ENCODE data around the gene CDH22. TPM values are rescaled to one million over a fixed set of nuclear protein-coding genes. Genes with fewer than 3 reads are reported as not detected.

CDH22 gene
- total and polyA plus RNA-seq, 12 donors = 0.04 to 11.0 (median 0.64) TPM

DNA sequence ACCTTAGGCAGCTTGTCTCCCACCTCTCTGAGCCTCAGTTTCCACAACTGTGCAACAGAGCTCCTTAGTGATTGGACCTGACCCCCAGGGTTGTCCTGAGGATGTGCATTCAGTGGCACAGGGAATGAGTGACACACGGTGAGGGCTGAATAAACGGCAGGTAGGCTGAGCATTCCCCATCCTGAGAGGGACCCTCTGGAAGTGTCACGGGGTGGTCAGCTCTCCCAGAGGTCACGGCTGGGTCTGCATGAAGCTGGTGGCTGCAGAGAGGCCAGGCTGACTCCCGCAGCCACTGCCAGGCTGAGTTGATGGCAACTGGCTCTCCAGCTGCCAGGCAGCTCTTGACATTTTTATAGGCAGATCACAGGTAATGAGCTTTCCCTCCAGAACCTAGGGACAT is 147.6 kb downstream of the CDH22 start:
- 51 to 64% methylated on average over 5 of the region's 5 CpGs for WGBS, 2 donors
- TF ChIP-seq CTCF (IDR thresholded peaks at IDR 0.05) = no peak
- Histone ChIP-seq H3K27ac (no peak overlapping the region), H3K4me3 (no peak overlapping the region), H3K9me3 (no peaks in the 10 kb centered on the region), H3K4me1 (no peaks in the 10 kb centered on the region), H3K36me3 (no peaks in the 10 kb centered on the region), H3K27me3 (peaks cover 0 to 75% (median 57%) of the 10 kb centered on the region in 7 donors)
- ATAC-seq = no peak
- no peak for DNase-seq
- intact Hi-C loops (cut with DNase I) = no loop called here

DNA sequence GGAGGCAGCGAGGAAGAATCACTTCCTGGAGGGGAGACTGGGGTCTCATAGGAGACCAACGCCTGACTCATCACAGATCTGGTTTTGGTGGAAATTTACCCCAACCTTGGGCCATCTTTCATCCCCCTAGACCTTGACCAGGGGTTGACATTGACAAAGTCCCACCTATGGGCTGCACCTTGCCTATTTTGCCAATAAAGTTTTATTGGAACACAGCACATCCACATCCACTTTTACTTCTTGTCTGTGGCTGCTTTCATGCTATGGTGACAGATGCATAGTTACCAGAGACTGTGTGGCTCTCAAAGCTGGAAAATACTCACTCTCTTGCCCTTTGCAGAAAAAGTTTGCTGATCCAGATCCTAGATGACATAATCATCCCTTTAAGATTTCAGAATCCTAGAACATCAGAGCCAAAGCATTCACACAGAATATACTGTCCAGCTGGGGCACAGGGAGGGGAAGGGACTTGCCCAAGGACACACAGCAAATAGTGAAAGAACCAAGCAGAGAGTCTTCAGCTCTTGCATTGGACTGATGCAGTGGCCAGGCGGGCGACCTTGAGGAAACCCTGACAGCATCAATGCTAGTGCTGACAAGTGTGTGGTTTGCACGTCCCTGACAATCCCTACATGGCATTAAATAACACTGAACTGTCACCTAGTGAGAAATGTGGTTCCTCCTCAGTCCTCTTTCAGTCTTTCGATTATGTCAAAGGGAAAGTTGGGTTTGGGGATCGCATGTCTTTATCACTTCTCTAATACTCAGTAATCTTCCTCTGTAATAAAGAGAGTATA is 149.0 kb downstream of the CDH22 start:
- Histone ChIP-seq H3K9me3 (no peaks in the 10 kb centered on the region), H3K36me3 (no peaks in the 10 kb centered on the region), H3K27me3 (peaks cover 0 to 78% (median 57%) of the 10 kb centered on the region in 7 donors), H3K27ac (no peak overlapping the region), H3K4me1 (no peaks in the 10 kb centered on the region), H3K4me3 (no peak overlapping the region)
- TF ChIP-seq CTCF (IDR thresholded peaks at IDR 0.05) = no peak
- no peak for ATAC-seq
- 57 to 60% methylated on average over 7 of the region's 7 CpGs for WGBS, 2 donors
- intact Hi-C loops (cut with DNase I) = no loop called here
- DNase-seq = no peak

DNA sequence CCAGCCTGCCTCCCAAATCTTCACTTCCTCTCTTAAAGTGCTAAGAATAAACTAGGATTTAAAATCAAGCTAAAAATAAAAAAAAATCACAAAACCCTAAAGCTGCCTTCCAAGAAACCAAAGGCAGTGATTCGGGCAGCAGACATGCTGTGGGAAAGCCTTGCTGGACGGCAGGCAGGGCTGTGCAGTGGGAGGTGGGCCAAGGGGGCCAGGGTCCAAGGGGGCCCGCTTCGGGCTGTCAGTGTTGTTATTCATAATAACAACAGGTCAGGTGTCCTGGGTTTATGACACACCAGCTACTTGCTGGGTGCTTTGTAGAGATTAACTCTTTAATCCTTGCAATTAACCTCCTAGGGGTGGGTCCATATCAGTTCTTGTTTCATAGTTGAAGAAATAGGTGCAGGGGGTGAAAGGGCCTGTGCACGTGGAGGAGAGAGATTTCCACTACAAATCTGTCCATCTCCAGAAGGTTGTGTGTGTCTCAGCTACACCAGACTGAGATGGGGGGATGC is 149.8 kb downstream of the CDH22 start:
- WGBS, 2 donors = 32 to 39% methylated on average over 5 of the region's 5 CpGs
- no peaks in the 10 kb centered on the region for H3K9me3 ChIP-seq

DNA sequence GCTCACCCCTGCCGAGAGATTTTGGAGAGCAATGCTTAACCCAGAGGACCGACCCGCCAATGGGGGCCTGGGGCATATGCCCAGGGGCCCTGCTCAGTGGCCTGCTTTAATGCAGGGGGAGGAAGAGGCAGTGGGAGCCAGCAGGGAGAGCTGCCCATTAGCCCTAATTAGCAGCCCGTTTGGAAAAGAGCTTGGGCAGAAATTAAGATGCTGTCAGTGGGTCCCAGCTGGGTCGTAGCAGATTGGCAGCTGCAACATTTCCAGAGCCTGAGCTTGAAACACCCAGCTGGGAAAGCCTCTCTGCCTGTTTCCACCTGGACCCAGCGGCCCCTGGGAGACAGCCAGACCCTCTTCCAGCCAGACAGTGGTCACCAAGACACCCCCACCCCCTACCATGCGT is 150.7 kb downstream of the CDH22 start:
- H3K27me3 ChIP-seq = peaks cover 0 to 82% (median 56%) of the 10 kb centered on the region in 7 donors
- WGBS, 2 donors = 40 to 43% methylated on average over 7 of the region's 7 CpGs
- TF ChIP-seq CTCF (IDR thresholded peaks at IDR 0.05) = no peak
- H3K36me3 ChIP-seq = no peaks in the 10 kb centered on the region
- no peaks in the 10 kb centered on the region for H3K4me1 ChIP-seq
- H3K9me3 ChIP-seq = no peaks in the 10 kb centered on the region
- intact Hi-C loops (cut with DNase I) = no loop called here
- H3K27ac ChIP-seq = no peak overlapping the region
- H3K4me3 ChIP-seq = no peak overlapping the region
- DNase-seq (no peak), ATAC-seq (peak in 1 of 8 donors; percentile 38)

More for the DNA sequence above, 149.8 kb downstream of the CDH22 start:
- Histone ChIP-seq H3K27me3 (peaks cover 0 to 82% (median 55%) of the 10 kb centered on the region in 7 donors), H3K4me3 (no peak overlapping the region), H3K4me1 (no peaks in the 10 kb centered on the region), H3K27ac (no peak overlapping the region), H3K36me3 (no peaks in the 10 kb centered on the region)
- DNase-seq (no peak), ATAC-seq (no peak)
- TF ChIP-seq CTCF (IDR thresholded peaks at IDR 0.05) = no peak
- intact Hi-C loops (cut with DNase I) = no loop called here

All from heart right ventricle (tissue), 16 donors.